ENCODE measurements around the gene CLRN2.

The CLRN2 gene

GRCh38 chr4:17514865-17515264 lies at the start of gene CLRN2:
CLRN2 (plus strand) TSS chr4:17515165; CDS start chr4:17515267, 102 bp downstream.
- DNase-seq: no peak

GRCh38 chr4:17468619-17469221 lies 46.2 kb upstream of the CLRN2 start:
- no peak for DNase-seq

- DNase-seq: no peak
Measured at GRCh38 chr4:17469931-17470674, 44.9 kb upstream of the CLRN2 start.

GRCh38 chr4:17475481-17475880 lies 39.5 kb upstream of the CLRN2 start:
- DNase-seq: no peak

GRCh38 chr4:17476853-17477252 lies 38.1 kb upstream of the CLRN2 start:
- no peak for DNase-seq

- DNase-seq: no peak
Measured at GRCh38 chr4:17477774-17478472, 37.0 kb upstream of the CLRN2 start.

- DNase-seq: no peak
Measured at GRCh38 chr4:17480210-17480927, 34.6 kb upstream of the CLRN2 start.

- no peak for DNase-seq
Measured at GRCh38 chr4:17480955-17481354, 34.0 kb upstream of the CLRN2 start.

GRCh38 chr4:17482716-17483115 lies 32.2 kb upstream of the CLRN2 start:
- DNase-seq: no peak

GRCh38 chr4:17489123-17489522 lies 25.8 kb upstream of the CLRN2 start:
- DNase-seq: no peak

GRCh38 chr4:17489721-17490120 lies 25.2 kb upstream of the CLRN2 start:
- DNase-seq: no peak

- DNase-seq: peak; percentile 8
Measured at GRCh38 chr4:17490575-17491059, 24.3 kb upstream of the CLRN2 start.

- DNase-seq: no peak
Measured at GRCh38 chr4:17491196-17491595, 23.8 kb upstream of the CLRN2 start.

GRCh38 chr4:17492058-17492741 lies 22.8 kb upstream of the CLRN2 start:
- no peak for DNase-seq

- DNase-seq: no peak
Measured at GRCh38 chr4:17492876-17493275, 22.1 kb upstream of the CLRN2 start.

- no peak for DNase-seq
Measured at GRCh38 chr4:17493619-17494018, 21.3 kb upstream of the CLRN2 start.

- no peak for DNase-seq
Measured at GRCh38 chr4:17494258-17495190, 20.4 kb upstream of the CLRN2 start.

- no peak for DNase-seq
Measured at GRCh38 chr4:17497890-17498523, 17.0 kb upstream of the CLRN2 start.

GRCh38 chr4:17500574-17500973 lies 14.4 kb upstream of the CLRN2 start:
- no peak for DNase-seq

GRCh38 chr4:17502756-17503155 lies 12.2 kb upstream of the CLRN2 start:
- no peak for DNase-seq

- DNase-seq: no peak
Measured at GRCh38 chr4:17504081-17504480, 10.9 kb upstream of the CLRN2 start.
